Testis (tissue), 2 donors: ENCODE measurements around the gene ANKRD60.

Experiments
- POLR2A ChIP-seq: fragments of 450-650 bp; IDR thresholded peaks from one replicate; pipeline ENCODE4 v1.6.1; 2017; ENCODE audit warnings: antibody characterized with exemption, mild to moderate bottlenecking, moderate library complexity
- TF ChIP-seq, protein P1 (sequence below), 3 experiments: fragments of 450-650 bp in 2 of 3; fragments of 200-600 bp in 1 of 3; sonication (generic) in 1 of 3; IDR thresholded peaks; one replicate each; pipeline ENCODE4 v1.5.1; 2016 to 2019; ENCODE audit warnings: antibody characterized with exemption in 3 of 3, mild to moderate bottlenecking in 2 of 3, moderate library complexity in 1 of 3

DNA sequence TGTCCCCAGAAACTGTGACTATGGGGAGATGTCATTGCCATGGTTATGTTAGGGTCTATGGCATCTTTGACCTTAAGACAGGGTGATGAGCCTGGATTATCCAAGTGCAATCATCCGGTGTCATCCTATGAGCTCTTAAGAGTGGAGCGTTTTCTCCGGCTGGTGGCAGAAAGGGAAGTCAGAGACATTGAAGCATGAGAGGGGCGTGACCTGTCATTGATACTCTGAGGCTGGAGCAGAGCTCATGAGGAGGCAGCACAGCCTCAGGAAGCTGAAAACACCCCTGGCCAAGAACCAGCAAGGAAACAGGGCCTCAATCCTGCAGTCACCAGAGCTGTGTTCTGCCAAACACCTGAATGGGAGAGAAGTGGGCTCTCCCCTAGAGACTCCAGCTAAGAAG is 59.6 kb downstream of the ANKRD60 start:
- no peak for TF ChIP-seq POLR2A
- TF ChIP-seq, protein P1, sequence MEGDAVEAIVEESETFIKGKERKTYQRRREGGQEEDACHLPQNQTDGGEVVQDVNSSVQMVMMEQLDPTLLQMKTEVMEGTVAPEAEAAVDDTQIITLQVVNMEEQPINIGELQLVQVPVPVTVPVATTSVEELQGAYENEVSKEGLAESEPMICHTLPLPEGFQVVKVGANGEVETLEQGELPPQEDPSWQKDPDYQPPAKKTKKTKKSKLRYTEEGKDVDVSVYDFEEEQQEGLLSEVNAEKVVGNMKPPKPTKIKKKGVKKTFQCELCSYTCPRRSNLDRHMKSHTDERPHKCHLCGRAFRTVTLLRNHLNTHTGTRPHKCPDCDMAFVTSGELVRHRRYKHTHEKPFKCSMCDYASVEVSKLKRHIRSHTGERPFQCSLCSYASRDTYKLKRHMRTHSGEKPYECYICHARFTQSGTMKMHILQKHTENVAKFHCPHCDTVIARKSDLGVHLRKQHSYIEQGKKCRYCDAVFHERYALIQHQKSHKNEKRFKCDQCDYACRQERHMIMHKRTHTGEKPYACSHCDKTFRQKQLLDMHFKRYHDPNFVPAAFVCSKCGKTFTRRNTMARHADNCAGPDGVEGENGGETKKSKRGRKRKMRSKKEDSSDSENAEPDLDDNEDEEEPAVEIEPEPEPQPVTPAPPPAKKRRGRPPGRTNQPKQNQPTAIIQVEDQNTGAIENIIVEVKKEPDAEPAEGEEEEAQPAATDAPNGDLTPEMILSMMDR (IDR thresholded peaks at IDR 0.05), result no peak
